ENCODE measurements around the gene KMT2E.

GRCh38 chr7:105003275-105003674 is 10.7 kb upstream of the KMT2E start:
- TF ChIP-seq ATF3 (CRISPR knock-in tag; conservative IDR thresholded peaks at IDR 0.05) = no peak
- TF ChIP-seq ZNF281 (CRISPR knock-in tag; IDR thresholded peaks at IDR 0.05) = no peak
- TF ChIP-seq STAT6 (CRISPR knock-in tag; conservative IDR thresholded peaks at IDR 0.05; ENCODE audit: low read depth) = no peak
- TF ChIP-seq RORB (CRISPR knock-in tag; IDR thresholded peaks at IDR 0.05) = no peak
- TF ChIP-seq MAX (CRISPR knock-in tag; IDR thresholded peaks at IDR 0.05) = no peak
- no peak for TF ChIP-seq CTCF (IDR thresholded peaks at IDR 0.05)
- TF ChIP-seq CREM (CRISPR knock-in tag; IDR thresholded peaks at IDR 0.05) = no peak
- TF ChIP-seq ZNF317 (CRISPR knock-in tag; IDR thresholded peaks at IDR 0.05; ENCODE audit: borderline replicate concordance, low read depth) = no peak
- no peak for TF ChIP-seq USF1 (CRISPR knock-in tag; IDR thresholded peaks at IDR 0.05)
- no peak for TF ChIP-seq ESRRA (CRISPR knock-in tag; IDR thresholded peaks at IDR 0.05; ENCODE audit: borderline replicate concordance)
- no peak for TF ChIP-seq ZBTB21 (CRISPR knock-in tag; IDR thresholded peaks at IDR 0.05; ENCODE audit: borderline replicate concordance)
- no peak for TF ChIP-seq JUN (CRISPR knock-in tag; IDR thresholded peaks at IDR 0.05)
